GM18502 (cell line): ENCODE results near the gene ZC3H13.

Experiments
- ATAC-seq: cut with Tn5 transposase; IDR thresholded peaks from one replicate; pipeline ENCODE4 v1.9.1; 2021; ENCODE audit warnings: mild to moderate bottlenecking; ENCODE audit not compliant: unreplicated experiment, poor library complexity

ZC3H13 gene

DNA sequence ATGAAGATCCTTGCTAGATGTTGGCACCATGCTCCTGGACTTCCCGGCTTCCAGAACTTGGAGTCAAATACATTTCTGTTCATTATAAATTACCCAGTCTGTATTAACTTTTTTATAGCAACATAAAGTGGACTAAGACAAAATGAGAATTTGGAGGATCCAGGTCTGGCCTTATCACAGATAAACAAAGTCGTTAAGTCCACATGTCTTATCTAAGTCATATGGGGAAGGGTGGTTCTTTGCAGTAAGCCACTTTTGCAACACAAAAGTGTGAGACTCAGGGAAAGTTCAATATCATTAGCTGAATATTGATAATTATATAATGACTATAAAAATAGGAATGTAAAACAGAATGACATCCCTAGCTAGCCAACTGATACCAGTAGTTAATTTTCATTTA lies 109.4 kb downstream of the ZC3H13 start:
- ATAC-seq = no peak

DNA sequence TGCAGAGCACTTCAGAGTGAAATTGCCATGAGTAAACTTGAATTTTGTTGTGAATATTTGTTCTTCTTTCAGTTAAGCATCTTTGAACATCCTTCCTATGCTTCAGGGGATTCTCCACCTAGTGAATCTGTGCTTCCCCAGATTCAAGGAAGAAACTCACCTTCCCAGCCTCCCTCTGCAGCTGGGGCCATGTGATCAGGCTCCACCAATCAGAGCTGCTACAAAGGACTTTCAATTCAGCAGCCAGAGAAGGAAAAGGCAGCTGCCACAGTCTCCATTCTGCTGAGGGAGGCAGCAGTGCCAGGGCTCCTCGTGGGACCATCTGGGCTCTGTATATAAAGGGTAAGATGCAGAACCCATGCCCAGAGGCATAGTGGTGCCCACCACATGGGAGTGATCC lies 111.3 kb downstream of the ZC3H13 start:
- no peak for ATAC-seq

DNA sequence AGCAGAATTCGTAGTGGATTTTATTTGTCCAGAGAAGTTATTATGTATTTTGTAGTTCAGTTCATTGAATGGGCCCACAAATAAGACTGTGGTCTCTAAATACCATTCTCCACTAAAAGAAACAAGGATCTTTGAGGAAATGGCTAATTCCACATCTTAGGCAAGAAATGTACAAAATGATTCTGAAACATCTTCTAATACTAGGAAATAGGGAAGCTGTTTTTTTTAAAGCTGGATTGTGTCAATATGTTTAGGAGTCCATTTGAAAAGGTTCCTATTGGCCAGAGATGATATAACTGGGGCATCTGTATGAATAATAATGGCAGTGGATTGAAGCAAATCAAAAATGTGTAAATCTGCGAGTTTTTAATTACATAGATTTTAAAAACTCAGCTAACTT lies 112.5 kb downstream of the ZC3H13 start:
- no peak for ATAC-seq

DNA sequence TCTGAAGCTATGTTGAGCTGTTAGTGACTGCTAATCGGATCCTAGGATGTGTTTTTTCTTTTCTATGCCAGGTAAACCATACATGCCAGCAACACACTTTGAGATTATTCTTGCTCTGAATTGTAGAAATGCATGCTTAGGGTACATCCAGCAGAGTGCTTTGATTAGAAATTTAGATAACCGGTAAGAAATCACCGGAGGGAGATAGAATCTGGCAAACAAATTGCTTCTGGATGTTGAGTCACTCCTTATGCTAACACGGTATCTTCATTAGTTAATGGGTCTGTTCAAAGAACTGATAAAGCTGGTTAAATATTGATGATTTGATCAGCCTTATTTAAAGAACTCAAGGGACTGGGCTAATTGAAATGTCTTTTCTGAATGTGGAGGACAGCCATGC lies 115.9 kb downstream of the ZC3H13 start:
- ATAC-seq = no peak

DNA sequence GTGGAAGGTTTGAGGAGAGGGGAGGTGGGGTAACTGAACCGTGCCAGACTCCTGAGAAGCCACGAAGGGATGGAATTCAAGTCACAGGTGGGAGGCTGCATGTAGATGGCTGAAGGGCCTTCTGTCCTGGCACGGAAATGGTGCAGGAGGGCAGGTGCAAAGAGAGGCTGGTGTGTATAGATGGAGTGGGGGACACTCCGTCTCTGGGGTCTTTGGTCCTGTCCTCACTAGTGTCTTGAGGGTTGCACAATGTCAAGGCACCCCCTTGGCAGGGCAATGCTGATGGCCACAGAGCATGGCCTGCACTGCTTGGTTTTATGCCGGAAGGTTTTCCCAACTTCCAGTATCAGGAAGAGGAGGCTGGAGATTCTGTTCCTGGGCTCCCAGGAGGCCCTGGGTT lies 118.3 kb downstream of the ZC3H13 start:
- no peak for ATAC-seq

DNA sequence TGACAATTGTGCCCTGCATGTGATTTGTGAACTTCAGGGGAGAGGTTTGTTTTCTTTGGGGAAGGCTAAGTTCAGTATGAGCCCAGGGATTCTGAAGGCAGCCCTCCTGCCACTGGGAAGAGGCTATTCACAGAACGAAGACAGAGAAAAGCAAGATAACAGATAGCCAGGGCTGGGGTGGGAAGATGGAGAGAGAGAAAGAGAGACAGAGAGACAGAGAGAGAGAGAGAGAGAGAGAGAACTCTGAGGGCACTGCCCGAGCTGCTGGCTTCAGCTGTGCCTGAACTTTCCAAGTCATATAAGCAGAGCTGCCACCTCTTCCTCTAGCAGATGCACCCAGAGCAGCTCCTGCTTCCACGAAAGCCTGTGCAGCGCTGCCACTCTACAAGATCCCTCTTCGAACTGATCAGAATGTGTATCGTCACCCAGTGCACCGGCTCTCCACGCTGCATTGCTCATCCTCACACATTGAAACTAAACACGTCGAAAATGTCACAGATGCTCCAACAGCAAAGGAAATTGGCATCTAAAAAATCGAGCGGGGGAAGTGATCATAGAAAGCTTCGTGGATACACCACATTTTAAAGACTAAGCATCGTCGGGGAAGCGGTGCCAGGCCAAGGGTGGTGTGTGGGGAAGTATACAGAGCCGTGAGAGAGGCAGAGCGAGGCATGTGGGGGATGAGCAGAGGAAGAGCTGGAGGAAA lies 119.2 kb downstream of the ZC3H13 start:
- ATAC-seq = no peak

DNA sequence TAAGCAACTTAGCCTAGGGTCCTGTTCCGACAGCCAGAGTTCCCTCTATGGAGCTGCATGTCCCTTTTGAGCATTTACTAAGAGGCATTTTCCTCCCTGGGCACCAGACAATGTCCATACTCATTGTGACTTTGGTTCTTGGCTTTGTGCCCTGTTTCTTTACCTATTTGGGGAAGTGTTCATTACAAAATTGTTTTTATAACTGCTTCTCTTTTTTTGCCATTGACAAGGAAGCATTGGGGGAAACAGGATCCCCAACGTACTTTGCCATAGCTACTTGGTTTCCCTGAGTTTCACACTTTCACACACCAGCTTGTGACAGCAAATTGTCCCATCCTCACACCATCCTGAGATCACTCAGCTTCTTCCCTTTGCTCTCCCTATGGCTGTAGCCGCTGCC lies 119.9 kb downstream of the ZC3H13 start:
- no peak for ATAC-seq

DNA sequence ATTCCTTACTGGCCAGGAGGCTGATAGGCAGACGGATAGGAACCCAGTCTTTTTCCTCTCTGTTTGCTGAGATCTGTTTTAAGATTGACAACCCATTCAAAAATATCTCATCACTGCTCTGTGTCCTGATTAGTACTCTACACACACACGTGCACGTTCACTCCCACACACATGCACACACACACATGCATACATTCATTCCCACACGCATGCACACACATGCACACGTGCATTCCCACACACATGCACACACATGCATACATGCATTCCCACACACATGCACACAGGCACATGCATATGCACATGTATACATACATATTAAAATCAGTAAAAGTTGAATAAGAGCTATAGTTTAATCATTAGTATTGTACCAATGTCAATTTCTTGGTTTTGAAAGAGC lies 120.4 kb downstream of the ZC3H13 start:
- no peak for ATAC-seq

DNA sequence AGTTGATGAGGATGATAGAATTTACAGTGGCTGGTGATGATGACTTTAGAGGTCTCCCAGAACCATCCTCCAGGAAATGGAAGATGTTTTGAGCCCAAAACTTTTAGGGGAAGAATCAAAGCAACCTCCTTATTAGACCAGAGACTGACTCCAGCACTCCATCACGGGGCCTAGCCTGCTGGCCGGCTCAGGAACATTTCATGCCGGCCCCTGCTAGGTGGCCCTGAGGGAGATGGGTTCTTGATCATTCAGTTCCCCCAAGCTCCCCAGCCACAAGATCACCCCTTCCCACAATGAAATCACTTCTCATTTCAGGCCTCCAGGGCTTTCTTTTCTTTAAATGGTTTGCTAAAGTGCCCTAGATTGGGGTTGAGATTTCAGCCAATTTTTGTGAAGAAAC lies 121.3 kb downstream of the ZC3H13 start:
- no peak for ATAC-seq

DNA sequence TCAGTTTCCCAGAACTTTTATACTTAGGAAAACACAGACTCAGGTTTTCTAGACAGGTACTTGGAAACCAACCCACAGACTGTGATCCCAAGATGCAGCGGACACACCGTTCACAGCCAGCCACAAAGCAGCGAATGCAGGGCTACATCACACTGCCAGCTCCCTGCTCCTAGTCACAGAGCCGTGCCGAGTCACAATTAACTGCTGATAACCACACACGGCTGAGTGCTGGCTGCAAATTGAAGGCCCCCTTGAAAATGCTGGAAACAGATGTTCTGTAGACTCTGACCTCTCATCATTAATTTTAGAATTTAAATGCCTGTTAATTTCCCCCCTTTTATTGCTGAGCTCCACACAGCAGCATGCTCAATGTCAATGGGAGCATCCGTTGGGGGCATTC lies 122.4 kb downstream of the ZC3H13 start:
- ATAC-seq = no peak

DNA sequence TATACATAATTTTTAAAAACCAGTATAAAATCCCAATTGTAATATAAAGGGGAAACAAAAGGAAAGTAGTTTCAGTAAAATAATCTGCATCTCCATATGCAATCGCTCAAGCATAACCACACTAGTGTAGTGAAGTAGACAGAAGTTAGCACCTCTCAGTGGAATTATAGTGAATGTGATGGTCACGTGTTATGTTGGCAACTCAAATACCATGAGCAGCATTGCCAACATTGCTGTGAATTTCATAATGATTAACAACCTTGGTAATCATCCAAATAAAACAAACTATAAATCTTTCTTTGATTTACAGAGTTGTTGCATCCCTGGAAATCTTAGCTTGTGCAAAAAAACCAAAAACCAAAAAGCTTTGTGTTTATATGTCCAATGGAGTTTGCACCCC lies 123.7 kb downstream of the ZC3H13 start:
- no peak for ATAC-seq

DNA sequence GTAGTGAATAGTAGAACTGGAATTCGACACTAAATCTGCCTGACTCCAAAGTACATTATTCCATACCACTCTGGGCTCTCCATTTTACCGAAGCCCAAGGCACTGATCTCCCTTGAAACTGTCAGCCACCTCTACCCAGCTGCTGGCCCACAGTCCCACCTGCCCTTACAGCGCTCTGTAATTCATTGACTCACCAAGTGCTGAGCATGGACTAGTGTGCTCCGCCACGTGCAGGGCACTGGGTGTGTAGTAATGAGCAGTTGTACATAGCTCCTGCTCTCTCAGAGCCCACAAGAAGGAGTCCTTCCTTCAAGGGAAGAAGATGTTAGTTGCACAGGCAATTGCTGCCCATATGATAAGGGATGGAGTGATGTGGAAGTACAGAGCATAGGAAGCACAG lies 124.4 kb downstream of the ZC3H13 start:
- ATAC-seq = no peak

DNA sequence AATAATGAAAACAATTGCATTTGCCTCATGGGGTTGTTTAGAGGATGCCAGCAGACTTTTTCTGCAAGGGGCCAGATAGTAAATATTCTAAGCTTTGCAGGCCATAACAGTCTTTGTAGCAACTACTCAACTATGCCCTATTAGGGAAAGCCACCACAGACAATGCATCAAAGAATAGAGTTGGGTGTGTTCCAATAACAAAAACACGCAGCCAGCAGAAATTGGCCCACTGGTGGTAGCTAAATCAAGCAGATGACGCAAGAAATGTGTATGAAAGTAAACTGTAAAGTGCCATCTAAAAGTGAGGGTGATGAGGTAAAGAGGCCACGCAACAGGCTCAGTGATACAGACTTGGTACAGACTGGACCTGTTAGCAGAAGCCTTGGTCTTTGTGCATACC lies 125.8 kb downstream of the ZC3H13 start:
- ATAC-seq = no peak

DNA sequence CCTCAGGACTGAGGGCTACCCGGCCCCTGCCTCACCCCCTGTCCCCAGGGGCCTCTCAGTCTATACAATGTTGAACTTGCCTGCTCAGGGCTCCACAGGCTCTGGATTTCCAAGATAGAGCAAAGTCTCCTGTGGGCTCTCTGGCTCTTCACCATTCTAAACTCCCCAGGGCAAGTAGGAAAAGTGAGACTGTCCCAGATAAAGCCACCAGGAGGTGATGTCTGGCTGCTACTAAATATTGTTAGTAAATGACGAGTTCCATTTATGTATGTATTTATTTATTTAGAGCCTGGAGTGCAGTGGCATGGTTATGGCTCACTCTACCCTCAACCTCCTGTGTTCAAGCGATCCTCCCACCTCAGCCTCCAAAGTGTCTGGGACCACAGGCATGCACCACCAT lies 127.4 kb downstream of the ZC3H13 start:
- ATAC-seq = no peak

DNA sequence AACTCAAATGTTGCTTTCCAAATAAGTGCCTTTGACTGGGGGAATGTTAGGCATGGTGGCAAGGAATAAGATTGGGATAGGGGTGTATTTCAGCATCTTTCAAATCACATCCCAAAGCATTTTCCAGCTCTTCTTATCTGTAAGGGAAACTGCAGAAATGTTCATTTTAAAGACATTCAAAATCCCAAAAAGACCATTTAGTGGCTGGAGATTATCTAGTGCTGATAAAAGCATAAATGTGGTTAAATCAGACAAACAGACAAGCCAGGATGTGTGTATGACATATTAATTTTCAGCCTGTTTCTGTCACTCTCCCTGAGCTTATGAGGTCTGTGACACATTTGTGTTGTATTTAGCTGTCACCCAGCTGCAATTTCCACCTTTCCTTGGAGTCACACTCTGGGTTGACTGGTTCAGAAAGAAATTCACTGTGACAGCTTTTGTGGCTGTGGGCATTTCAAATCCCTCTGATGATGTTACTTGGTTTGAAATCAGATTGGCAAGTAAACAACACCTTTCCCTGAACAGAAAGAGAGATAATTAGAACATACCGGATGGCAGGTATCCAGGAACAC lies 131.3 kb downstream of the ZC3H13 start:
- ATAC-seq = no peak

DNA sequence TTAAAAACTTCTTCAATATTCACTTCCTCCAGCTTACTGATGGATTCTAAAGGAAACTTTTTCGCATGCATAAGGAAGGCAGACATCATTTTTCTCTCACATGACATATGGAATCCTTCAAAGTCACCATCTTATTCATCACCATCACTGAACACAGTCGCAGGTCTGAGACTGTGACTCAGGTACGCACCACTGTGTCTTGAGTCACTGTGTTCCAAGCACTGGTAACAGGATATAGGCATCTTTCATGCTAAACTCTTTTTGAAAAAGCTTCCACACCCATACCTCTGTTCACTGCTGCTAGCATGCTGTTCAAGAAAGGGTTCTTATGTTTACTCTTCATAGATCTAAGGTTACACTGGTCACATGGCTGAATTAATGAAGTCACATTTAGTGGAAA lies 133.9 kb downstream of the ZC3H13 start:
- ATAC-seq = no peak

DNA sequence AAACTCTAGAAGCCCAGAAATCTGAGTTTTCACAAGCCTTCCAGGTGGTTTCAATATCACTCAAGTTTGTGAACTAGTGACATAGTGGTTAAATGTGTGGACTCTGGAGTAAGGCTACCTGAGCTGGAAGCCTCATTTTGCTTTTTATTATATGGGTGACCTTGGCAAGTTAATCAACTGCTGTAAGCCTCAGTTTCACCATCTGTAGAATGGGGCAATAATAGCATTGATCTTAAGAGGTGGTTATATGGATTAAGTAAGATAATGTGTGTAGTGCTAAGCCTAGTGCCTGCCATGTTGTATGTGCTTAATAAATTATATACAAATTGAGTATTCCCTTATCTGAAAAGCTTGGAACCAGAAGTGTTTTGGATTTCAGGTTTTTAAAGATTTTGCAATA lies 135.5 kb downstream of the ZC3H13 start:
- ATAC-seq = no peak

DNA sequence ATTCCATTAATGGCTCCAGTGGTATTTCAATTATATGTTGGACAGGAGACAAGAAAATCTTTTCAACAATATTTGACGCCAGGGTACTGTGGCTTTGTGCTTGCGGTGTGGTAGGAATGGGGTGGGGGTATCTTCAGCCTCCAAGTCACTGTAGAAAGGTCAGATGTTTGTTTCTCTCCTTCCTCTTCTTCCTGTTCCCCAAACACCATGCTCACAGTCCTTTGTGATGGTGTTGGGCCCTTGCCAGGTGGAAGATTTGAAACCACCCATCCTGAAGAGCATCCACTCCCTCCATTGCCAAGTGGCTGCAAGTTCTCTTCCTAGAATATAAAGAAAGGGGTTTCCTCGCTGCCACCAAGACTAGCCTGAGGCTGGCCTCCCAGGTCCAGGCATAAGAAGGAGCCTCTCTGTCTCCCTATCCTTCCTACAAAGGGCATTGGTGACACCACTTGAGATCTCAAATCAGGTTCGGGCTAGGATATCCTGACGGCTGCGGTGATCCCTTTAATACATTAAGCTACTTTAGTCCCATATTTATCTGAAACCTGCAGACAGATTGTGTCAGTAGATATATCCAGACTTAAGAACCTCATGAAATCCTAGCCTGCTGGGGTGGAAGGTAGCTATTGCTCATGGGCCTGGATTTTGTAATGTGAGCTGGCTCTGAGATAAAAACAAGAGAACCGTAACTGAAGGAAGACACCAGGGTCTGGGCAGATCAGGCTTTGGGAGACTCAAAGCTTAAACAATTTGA lies 136.7 kb downstream of the ZC3H13 start:
- ATAC-seq = no peak

DNA sequence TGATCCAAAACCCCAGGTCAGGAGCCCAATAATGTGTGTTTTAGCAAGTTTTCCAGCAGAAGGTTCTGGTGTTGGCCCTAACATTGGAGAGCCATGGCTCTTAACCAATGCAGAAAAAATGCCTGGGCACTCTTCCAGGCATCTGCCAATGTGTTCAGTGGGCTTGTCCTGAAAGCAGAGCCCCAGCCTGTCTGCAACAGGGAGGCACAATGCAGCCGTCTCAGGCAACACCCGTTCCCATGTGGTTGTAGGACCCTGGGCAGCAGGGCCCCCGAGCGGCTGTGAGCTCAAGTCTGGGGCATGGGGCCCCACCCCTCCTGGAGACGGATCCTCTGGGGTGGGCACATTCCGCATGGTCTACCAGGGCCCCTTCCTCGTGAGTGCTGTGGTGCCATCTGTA lies 142.9 kb downstream of the ZC3H13 start:
- no peak for ATAC-seq

DNA sequence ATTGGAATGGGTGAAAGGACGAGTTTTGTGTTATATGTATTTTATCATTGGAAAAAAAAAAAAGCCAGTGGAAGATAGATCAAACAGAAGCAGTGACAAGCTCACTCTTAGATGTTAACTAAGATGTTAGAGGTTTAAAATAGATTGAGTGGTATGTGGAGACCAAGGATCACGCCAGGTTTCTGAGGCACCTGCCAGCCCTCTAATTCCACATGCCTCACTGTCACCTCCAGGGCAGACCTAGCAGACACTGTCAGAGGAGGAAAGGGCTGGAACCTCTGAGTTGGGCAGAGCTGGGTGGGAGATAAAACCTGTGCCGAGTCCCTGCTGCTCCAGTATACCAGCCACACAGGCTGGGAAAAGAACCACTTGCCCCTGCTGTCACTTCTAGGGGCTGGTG lies 143.5 kb downstream of the ZC3H13 start:
- no peak for ATAC-seq

DNA sequence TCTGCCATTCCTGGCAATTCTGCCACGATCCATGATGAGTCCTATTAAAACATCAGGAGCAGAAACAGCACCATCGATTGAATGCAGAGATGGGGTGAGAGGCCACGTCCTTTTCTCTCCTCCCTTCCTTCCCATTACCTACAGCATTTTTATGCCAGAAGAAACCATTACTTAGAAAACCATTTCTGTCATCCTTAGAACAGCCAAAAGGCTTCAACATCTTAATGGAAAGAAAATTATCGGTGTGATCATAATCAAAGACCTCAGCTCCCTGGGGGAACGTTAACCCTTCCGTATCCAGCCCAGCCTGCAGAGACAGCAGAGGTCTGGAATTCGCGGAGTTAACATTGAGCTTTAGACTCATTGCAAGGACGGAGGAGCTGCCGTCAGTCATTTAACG lies 145.0 kb downstream of the ZC3H13 start:
- ATAC-seq = no peak
